GM18498 (cell line): ENCODE measurements around the gene C1D.
"Not testable (repeated sequence)": the region's sequence is repeated elsewhere in the genome, so short reads cannot be mapped to it uniquely, and the experiment has no call there.

Experiments
- ATAC-seq: cut with Tn5 transposase; IDR thresholded peaks from one replicate; pipeline ENCODE4 v1.9.1; 2021; ENCODE audit warnings: mild to moderate bottlenecking, moderate library complexity; ENCODE audit not compliant: unreplicated experiment

Gene C1D

DNA sequence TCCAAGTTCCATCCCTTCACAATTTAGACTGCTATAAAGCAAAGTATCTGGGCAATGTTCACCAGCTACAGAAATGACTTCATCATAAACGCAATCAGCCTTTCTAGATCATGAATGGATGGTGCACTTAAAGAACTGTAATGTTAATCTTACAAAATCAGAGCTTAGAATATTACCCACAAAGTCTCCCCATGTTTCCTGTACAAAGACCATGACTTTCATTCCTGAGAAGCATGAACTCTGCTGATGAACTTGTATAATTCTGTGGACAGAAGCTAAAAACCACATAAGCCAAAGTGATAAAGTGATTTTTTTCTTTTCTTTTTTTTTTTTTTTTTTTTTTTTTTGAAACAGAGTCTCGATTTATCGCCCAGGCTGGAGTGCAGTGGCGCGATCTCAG is 53.3 kb downstream of the C1D start:
- no peak for ATAC-seq

DNA sequence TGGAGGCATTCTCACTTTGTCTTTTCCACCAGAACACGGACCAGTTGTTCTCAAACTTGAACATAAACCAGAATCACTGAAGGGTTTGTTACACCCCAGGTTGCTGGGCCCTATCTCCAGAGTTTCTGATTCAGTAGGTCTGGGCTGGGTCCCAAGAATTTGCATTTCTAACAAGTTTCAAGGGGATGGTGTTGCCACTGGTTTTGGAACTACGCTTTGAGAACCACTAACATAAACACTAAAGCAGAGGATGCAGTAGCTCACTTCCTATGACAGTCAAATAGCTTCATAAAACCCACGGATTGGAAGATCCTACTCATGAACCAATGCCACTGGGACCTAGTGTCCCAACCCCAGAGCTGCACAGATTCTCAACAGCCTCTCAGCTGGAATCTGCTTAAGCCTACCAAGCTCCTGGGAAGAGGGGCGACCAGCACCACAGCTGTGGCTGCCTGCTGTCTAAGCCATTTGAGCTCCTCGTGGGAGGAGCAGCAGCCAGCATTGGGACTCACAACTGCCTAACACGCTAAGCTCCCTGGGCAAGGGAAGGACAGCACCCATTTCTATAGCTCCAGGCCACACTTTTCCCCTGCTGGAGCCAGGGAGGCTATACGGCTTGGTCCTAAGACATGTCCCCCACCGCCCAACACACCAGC is 62.5 kb downstream of the C1D start:
- no peak for ATAC-seq

DNA sequence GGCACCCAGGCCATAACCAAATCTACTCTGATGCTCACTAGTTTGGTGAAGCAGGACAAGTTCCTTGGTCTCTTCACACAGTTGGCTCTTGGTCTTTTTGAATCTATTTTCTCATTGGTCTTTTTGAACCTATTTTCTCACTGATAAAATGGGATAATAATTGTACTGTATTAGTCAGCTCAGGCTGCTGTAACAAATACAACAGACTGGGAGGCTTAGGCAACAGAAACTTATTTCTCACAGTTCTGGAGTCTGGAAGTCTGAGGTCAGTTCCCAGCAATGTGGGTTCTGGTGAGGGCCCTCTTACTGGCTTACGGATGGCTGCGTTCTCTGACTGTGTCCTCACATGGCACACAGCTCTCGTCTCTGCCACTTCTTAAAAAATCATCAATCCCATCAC is 63.5 kb downstream of the C1D start:
- ATAC-seq = no peak

DNA sequence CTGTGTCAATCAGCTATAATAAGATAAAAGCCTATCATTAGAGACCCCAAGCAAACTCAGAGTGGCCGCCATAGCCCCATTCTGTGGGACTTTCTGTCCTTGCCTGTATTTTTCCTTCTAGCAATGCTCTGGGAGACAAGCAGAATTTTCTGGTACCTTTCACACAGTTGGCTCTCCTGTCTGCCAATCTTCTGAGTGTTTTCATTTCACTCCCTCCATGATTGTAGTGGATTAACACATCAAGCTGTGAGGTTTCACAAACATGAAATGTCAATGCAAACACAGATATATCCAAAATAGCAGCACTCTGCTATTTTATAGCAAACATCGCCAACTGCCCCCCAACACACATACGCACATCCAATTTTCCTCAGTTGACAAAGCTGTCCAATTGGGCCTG is 64.9 kb downstream of the C1D start:
- no peak for ATAC-seq

DNA sequence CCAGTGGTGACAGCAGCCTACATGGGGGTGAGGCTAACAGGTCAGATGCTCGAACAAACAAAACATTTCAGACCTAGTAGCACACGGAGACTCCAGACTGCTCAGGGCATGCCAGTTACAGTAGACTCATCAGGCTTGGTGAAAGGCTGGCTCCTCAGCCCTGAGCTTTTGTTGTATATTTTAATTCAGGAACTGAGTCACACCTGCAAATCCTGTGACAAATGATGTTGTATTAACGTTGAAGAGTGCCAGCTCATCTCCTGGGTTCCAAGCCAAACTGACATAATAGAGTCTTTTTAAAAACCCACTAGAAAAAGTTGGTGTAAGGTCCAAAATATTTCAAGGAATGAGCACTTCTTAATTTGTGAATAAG is 65.3 kb downstream of the C1D start:
- ATAC-seq = no peak

DNA sequence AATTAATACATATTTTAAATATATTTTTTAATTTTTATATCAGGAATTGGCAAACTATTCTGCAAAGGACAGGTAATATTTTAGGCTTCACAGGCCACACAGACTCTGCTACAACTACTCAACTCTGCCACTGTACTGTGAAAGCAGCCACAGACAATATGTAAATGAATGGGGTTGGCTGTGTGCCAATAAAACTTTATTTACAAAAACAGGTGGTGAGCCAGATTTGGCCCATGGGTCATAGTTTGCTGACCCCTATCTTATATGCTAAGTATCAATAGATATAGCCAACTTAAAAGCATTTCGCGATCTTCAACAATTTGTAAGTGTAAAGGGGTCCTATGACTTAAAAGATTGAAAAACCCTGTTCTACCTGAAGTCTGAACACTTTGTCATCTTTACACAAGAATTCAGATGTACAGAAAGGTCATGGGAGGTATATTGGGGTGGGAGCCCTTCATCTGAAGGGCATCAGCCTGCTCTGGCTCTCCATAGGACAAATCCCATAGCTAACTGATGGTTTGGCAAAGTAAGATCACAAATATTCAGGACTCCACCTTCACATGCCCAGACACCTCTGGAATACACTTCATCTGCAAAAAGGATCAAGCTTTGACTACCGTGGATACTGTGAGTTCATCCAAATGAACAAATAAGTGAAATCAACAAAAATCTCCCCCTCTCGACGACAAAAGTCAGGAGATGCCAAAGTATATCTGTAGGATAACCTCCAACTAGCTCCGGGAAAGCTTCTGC is 65.9 kb downstream of the C1D start:
- ATAC-seq = no peak

DNA sequence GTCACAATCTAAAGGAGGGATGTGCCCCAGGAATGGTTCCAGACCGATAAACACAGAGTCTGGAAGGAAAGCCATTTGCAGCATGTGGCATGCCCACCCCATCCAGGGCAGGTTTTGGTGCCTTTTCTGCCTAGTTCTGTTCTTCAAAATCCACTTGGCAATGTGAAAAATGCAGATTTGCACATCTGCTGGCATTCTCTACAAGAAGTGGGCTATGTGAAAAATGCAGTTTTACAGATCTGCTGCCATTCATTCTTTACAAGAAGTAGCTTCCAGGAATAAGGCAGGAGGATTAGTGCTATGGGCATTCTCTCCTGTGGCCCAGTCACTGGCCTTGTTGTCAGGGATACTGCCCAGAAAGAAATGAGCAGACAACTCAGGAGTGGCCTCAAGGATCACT is 68.1 kb downstream of the C1D start:
- ATAC-seq = no peak

DNA sequence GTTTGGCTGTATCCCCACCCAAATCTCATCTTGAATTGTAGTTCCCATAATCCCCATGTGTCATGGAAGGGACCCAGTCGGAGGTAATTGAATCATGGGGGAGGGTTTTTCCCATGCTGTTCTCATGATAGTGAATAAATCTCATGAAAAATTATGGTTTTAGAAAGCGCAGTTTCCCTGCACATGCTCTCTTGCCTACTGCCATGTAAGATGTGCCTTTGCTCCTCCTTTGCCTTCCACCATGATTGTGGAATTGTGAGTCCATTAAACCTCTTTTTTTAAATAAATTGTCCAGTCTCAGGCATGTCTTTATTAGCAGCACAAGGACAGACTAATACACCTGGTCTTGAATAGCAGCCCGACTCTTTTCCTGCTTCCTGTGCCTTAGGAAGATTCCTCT is 68.7 kb downstream of the C1D start:
- ATAC-seq = not testable (repeated sequence)

DNA sequence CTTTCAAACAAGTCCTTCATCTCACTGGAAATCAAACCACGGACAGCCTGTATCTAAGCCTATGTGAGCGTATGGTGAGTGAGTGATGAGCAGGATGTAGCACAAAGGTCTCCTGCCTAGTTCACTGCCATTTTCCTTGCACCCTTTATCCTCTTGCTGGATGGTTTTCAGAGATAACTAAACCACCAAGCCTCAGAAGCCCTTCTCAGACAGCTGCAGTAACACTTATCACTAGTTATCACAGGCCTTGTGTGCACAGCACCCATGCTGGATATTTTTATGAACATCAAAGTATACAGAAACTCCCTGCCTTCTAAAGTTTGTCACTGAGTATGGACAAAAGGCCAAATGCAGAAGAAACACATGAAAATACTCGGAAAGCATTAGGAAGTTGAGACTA is 69.5 kb downstream of the C1D start:
- no peak for ATAC-seq

DNA sequence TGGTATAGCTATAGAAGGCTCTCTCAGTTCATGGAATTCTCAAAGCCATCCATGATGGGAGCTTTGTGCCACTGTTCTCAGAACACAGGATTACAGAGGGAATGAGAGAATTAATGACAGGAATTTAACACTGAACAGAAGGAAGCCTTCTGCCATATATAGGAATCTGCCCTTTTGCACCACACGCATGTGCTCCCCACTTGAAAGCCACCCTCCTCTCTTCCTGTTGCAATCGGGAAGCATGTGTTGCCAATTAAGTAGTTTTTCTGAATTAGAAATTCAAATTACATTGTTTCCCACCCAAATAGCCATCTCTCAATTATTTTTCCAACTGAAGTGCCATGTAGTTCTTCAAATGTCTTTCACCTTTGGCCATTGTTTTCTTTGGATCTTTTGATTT is 71.3 kb downstream of the C1D start:
- no peak for ATAC-seq
